ENCODE results near the gene TMEM119.

DNA sequence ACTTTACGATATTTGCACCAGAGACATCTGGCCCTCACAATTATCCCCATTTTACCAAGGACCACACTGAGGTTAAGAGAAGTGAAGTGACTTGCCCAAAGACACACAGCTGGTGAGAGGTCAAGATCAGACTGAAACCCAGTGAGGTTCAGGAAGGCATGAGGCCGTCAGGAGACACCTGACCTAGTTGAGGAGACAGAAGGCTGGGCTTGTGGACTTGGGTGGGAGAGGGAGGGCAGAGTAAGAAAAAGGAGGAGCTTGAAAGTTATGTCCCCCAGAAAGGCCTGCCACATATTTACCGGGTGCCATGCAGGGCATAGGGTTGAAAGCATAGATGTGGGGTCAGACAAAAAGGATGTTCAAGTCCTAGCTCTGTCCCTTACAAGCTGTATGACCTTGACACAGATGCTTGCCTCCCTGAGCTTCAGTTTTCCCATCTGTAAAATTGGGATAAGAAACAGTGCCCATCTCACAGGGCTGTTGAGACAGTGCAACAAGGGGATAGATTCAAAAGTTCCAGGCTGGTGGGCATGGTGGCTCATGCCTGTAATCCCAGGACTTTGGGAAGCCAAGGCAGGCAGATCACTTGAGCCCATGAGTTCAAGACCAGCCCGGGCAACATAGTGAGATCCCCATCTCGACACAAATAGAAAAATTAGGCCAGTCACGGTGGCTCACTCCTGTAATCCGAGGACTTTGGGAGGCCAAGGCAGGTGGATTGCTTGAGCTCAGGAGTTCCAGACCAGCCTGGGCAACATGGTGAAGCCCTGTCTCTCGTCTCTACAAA lies 29.4 kb upstream of the TMEM119 start:
- TF ChIP-seq CTCF (IDR thresholded peaks at IDR 0.05) (no peak), TEAD4 (IDR thresholded peaks at IDR 0.05; ENCODE audit: borderline replicate concordance, insufficient read depth) (no peak), RCOR1 (IDR thresholded peaks at IDR 0.05; ENCODE audit: low read length) (no peak), EZH2phosphoT487 (IDR thresholded peaks at IDR 0.05; ENCODE audit: borderline replicate concordance, low read depth) (no peak), USF2 (IDR thresholded peaks at IDR 0.05; ENCODE audit: borderline replicate concordance, low read depth, low read length) (no peak), FOXM1 (IDR thresholded peaks at IDR 0.05; ENCODE audit: low read depth) (no peak), GABPA (IDR thresholded peaks at IDR 0.05; ENCODE audit: low read depth) (no peak), CHD2 (IDR thresholded peaks at IDR 0.05; ENCODE audit: low read length, partially characterized antibody) (no peak), JUND (IDR thresholded peaks at IDR 0.05) (no peak), POLR2AphosphoS5 (IDR thresholded peaks at IDR 0.05; ENCODE audit: low read depth, low read length) (no peak), RAD21 (IDR thresholded peaks at IDR 0.05; ENCODE audit: low read length) (no peak), EP300 (IDR thresholded peaks at IDR 0.05; ENCODE audit: borderline replicate concordance in 1 of 2, low read depth in 1 of 2, low read length in 1 of 2) (no peak), SMC3 (IDR thresholded peaks at IDR 0.05; ENCODE audit: low read depth, low read length) (no peak)
- TF ChIP-seq, protein P1, sequence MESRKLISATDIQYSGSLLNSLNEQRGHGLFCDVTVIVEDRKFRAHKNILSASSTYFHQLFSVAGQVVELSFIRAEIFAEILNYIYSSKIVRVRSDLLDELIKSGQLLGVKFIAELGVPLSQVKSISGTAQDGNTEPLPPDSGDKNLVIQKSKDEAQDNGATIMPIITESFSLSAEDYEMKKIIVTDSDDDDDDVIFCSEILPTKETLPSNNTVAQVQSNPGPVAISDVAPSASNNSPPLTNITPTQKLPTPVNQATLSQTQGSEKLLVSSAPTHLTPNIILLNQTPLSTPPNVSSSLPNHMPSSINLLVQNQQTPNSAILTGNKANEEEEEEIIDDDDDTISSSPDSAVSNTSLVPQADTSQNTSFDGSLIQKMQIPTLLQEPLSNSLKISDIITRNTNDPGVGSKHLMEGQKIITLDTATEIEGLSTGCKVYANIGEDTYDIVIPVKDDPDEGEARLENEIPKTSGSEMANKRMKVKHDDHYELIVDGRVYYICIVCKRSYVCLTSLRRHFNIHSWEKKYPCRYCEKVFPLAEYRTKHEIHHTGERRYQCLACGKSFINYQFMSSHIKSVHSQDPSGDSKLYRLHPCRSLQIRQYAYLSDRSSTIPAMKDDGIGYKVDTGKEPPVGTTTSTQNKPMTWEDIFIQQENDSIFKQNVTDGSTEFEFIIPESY (IDR thresholded peaks at IDR 0.05; ENCODE audit: borderline replicate concordance, low read depth) = no peak
